Stomach (tissue), 9 donors: ENCODE results near the gene OTOS. TPM values are rescaled to one million over a fixed set of nuclear protein-coding genes. Genes with fewer than 3 reads are reported as not detected.

Experiments used
- DNase-seq, 2 donors: peaks; one replicate each; pipeline versions ENCODE4 v3.0.0 to v3.0.0-alpha.2; 2013 to 2019
- H3K27ac ChIP-seq, 5 donors: fragments of 200-600 bp in 4 of 5; sonication (generic) in 4 of 5; one replicate each; pipeline ENCODE4 v1.5.1; 2013 to 2019; ENCODE audit warnings: mild to moderate bottlenecking in 1 of 5, moderate library complexity in 1 of 5
- H3K27me3 ChIP-seq, 3 donors: fragments of 200-600 bp; sonication (generic); one replicate each; pipeline ENCODE4 v1.5.1; 2017 to 2019; ENCODE audit warnings: mixed run types in 1 of 3
- H3K36me3 ChIP-seq, 4 donors: fragments of 200-600 bp; sonication (generic); 1 replicate in 3 of 4; 2 replicates in 1 of 4; pipeline ENCODE4 v1.5.1; 2016 to 2019
- H3K4me1 ChIP-seq, 4 donors: fragments of 200-600 bp; sonication (generic); one replicate each; pipeline ENCODE4 v1.5.1; 2016 to 2019
- H3K4me3 ChIP-seq, 4 donors: fragments of 200-600 bp; sonication (generic) in 3 of 4; one replicate each; pipeline ENCODE4 v1.5.1; 2016 to 2019; ENCODE audit warnings: mild to moderate bottlenecking in 1 of 4
- H3K9me3 ChIP-seq, 4 donors: fragments of 200-600 bp; sonication (generic); one replicate each; pipeline ENCODE4 v1.5.1; 2016 to 2019
- EP300 ChIP-seq: sonication (generic); formaldehyde crosslinking; IDR thresholded peaks from one replicate; pipeline ENCODE4 v1.6.1; 2017; ENCODE audit warnings: antibody characterized with exemption
- POLR2A ChIP-seq, 4 donors: fragments of 450-650 bp; IDR thresholded peaks; one replicate each; pipeline ENCODE4 v1.6.1; 2016; ENCODE audit warnings: antibody characterized with exemption in 4 of 4, control low read depth in 2 of 4, mild to moderate bottlenecking in 1 of 4, moderate library complexity in 1 of 4
- POLR2AphosphoS5 ChIP-seq, 3 donors: sonication (generic); formaldehyde crosslinking; IDR thresholded peaks; one replicate each; pipeline ENCODE4 v1.6.1; 2016; ENCODE audit warnings: antibody characterized with exemption in 3 of 3
- whole genome bisulfite sequencing, 5 donors: extraction: QIAGEN DNeasy Blood & Tissue Kit in 3 of 5; methylation state at CpG; one replicate each; pipeline versions ENCODE4 v1.1.5 to v1.1.7; 2013 to 2018; 5-methylcytosine and 5-hydroxymethylcytosine counted together
- intact Hi-C: fragments of 100-400 bp; cut with DNase I; formaldehyde crosslinking; loops from one replicate; pipeline ENCODE4 v1.15.1; 2023; ENCODE audit warnings: low total_unique reads
- polyA plus RNA-seq, 3 donors: library from polyadenylated mRNA; stranded (reverse); fragments of 200-250 nt; gene quantifications; one replicate each; pipeline ENCODE4 v1.2.3, GENCODE V29; 2013
- total RNA-seq, 5 donors: library from RNA; depleted of rRNA; stranded (reverse); fragments of >200 nt; gene quantifications; one replicate each; pipeline versions ENCODE4 v1.1.0 to v1.2.3, GENCODE V29; 2014 to 2016
- TF ChIP-seq, protein P1 (sequence below), 7 experiments: fragments of 450-650 bp in 4 of 7; fragments of 200-600 bp in 3 of 7; sonication (generic) in 3 of 7; IDR thresholded peaks; one replicate each; pipeline ENCODE4 v1.5.1; 2016 to 2019; ENCODE audit warnings: antibody characterized with exemption in 7 of 7, control low read depth in 2 of 7, mild to moderate bottlenecking in 1 of 7
- donor health status: healthy with polysubstance abuse.
- donor health status: Bipolar disorder and iron deficiency.
- donor health status: healthy.

Gene OTOS
- total and polyA plus RNA-seq, 8 donors, result not detected

DNA sequence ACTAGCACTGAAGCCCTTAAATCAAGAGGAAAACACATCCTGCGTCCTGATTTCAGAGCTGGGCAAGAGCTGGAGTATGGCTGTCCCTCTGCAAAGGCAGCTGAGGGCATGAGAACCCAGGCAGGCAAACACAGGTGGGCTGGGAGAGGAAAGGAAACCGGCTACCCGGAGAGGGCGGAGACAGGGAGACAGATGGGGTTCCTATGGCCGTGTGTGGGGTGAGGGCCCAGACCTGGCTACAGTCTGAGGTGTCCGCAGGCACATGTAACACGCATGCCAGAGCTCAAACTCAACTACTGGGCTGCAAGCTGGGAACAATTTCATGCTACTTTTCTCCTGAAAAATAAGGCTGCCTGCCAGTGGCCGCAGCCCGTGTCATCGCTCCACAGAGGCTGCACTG lies 7.1 kb downstream of the OTOS start:
- no peaks in the 10 kb centered on the region for H3K9me3 ChIP-seq
- peaks cover 12 to 24% (median 24%) of the 10 kb centered on the region in 4 donors for H3K4me1 ChIP-seq
- 83 to 93% (median 90%) methylated on average over 9 to 10 of the region's 10 CpGs for WGBS, 5 donors
- no peak for DNase-seq
- no peak overlapping the region for H3K27ac ChIP-seq
- H3K27me3 ChIP-seq, result no peaks in the 10 kb centered on the region
- H3K36me3 ChIP-seq, result peaks cover 47 to 58% (median 55%) of the 10 kb centered on the region in 4 donors
- intact Hi-C loops, result no loop called here
- H3K4me3 ChIP-seq, result no peak overlapping the region
- TF ChIP-seq POLR2A (IDR thresholded peaks at IDR 0.05) (no peak), EP300 (no peak), POLR2AphosphoS5 (IDR thresholded peaks at IDR 0.05) (no peak)
- TF ChIP-seq, protein P1, sequence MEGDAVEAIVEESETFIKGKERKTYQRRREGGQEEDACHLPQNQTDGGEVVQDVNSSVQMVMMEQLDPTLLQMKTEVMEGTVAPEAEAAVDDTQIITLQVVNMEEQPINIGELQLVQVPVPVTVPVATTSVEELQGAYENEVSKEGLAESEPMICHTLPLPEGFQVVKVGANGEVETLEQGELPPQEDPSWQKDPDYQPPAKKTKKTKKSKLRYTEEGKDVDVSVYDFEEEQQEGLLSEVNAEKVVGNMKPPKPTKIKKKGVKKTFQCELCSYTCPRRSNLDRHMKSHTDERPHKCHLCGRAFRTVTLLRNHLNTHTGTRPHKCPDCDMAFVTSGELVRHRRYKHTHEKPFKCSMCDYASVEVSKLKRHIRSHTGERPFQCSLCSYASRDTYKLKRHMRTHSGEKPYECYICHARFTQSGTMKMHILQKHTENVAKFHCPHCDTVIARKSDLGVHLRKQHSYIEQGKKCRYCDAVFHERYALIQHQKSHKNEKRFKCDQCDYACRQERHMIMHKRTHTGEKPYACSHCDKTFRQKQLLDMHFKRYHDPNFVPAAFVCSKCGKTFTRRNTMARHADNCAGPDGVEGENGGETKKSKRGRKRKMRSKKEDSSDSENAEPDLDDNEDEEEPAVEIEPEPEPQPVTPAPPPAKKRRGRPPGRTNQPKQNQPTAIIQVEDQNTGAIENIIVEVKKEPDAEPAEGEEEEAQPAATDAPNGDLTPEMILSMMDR (IDR thresholded peaks at IDR 0.05), result no peak

DNA sequence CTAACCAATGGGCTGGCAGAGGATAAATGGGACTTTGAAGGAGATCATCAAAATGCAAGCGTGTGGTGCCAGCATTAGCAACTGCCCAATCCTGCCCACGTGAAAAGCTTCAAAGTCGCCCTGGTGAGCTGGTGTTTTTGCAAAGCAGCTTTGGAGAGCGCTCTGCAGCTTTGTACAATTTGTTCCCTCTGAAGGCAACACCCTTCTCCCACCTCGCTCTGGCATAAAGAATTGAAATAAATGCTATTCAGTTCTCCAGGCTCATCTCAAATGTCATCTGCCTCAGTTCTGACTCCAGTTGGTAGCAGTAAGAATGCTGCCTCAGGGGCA lies 7.8 kb downstream of the OTOS start:
- WGBS, 5 donors, result 94 to 100% (median 97%) methylated on average over 5 of the region's 5 CpGs
- Histone ChIP-seq H3K36me3 (peaks cover 54 to 66% (median 63%) of the 10 kb centered on the region in 4 donors), H3K4me3 (no peak overlapping the region), H3K4me1 (peaks cover 12 to 24% (median 24%) of the 10 kb centered on the region in 4 donors), H3K27ac (no peak overlapping the region), H3K9me3 (no peaks in the 10 kb centered on the region), H3K27me3 (no peaks in the 10 kb centered on the region)
- intact Hi-C loops, result no loop called here
- TF ChIP-seq, protein P1 (IDR thresholded peaks at IDR 0.05), result no peak
- no peak for TF ChIP-seq POLR2A (IDR thresholded peaks at IDR 0.05)
- TF ChIP-seq EP300, result no peak
- no peak for TF ChIP-seq POLR2AphosphoS5 (IDR thresholded peaks at IDR 0.05)
- DNase-seq, result no peak

DNA sequence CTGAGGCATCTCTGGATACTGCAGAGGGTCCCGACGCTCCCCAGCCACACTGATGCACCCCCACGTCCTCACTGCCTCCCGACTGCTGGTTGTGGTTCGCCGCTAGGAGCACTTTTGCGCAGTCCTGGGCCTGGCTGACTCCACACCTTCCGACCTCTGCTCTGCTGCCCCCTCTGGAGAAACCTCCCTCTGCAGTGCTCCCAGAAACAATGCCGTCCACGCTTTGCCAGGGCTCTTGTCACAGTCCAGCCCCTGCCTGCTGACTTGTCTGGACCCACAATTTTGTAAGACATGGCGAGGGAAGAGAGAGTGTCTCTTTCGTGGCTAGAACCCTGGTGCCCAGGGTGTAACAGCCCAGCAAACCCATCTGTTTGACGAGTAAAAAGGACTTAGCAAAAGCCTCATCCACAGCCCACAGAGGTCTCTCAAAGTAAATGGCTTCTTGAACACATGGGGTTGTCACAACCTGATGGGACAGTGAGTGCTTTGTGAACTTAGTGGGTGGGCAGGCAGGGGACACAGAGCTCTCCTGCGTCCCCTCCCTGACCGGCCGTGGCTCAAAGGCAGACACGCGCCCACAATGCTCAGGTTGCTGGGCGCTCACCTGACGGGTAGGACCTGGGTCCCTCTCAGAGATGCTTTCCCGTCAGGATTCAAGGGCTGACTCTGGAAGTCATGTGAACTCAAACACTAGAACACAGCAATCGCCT lies 8.4 kb downstream of the OTOS start:
- H3K27me3 ChIP-seq, result no peaks in the 10 kb centered on the region
- H3K9me3 ChIP-seq, result no peaks in the 10 kb centered on the region
- H3K27ac ChIP-seq, result no peak overlapping the region
- intact Hi-C loops, result no loop called here
- no peak for DNase-seq
- peaks cover 57 to 71% (median 68%) of the 10 kb centered on the region in 4 donors for H3K36me3 ChIP-seq
- WGBS, 5 donors, result 87 to 93% (median 90%) methylated on average over 21 to 22 of the region's 22 CpGs
- H3K4me3 ChIP-seq, result no peak overlapping the region
- TF ChIP-seq POLR2A (IDR thresholded peaks at IDR 0.05), result no peak
- no peak for TF ChIP-seq POLR2AphosphoS5 (IDR thresholded peaks at IDR 0.05)
- no peak for TF ChIP-seq EP300
- TF ChIP-seq, protein P1 (IDR thresholded peaks at IDR 0.05), result no peak
- peaks cover 12 to 24% (median 23%) of the 10 kb centered on the region in 4 donors for H3K4me1 ChIP-seq

DNA sequence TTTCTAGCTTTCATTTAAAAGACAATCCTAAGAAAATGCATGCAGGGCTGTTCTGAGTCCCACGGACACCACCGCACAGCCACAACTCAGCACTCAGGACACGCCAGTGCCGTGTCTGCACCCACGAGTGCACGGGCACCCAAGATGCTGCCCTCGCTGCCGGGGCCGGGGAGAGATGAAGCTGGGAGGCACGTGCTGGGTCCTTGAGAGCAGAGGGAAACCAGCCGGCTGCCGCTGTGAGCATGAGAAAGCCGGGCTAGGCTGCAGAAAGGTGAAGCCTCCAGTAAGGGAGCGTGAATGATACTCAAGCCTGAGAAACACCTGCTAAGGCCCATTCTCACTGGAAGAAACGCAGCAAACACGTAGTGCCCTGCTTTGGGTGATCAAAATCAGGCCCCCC lies 9.2 kb downstream of the OTOS start:
- no peak overlapping the region for H3K4me3 ChIP-seq
- no peak overlapping the region for H3K27ac ChIP-seq
- intact Hi-C loops, result no loop called here
- no peaks in the 10 kb centered on the region for H3K9me3 ChIP-seq
- H3K27me3 ChIP-seq, result no peaks in the 10 kb centered on the region
- peaks cover 57 to 78% (median 75%) of the 10 kb centered on the region in 4 donors for H3K36me3 ChIP-seq
- no peak for DNase-seq
- TF ChIP-seq POLR2AphosphoS5 (IDR thresholded peaks at IDR 0.05) (no peak), POLR2A (IDR thresholded peaks at IDR 0.05) (no peak), EP300 (no peak)
- TF ChIP-seq, protein P1 (IDR thresholded peaks at IDR 0.05), result no peak
- peaks cover 12 to 16% (median 16%) of the 10 kb centered on the region in 4 donors for H3K4me1 ChIP-seq
- 92 to 97% (median 97%) methylated on average over 16 of the region's 16 CpGs for WGBS, 5 donors
